ENCODE measurements around the gene ZNF652. TPM values are rescaled to one million over a fixed set of nuclear protein-coding genes. Genes with fewer than 3 reads are reported as not detected.
"Not testable (repeated sequence)": the region's sequence is repeated elsewhere in the genome, so short reads cannot be mapped to it uniquely, and the experiment has no call there.

ZNF652 gene
- total RNA-seq, 1 experiment from 2014 or later: 5.5 TPM

- H3K36me3 ChIP-seq: peaks cover 24% of the 10 kb centered on the region
- no peak for DNase-seq
Measured at GRCh38 chr17:49299996-49300395, 62.1 kb downstream of the ZNF652 start.

GRCh38 chr17:49298371-49298976 is 63.6 kb downstream of the ZNF652 start:
- no peak for DNase-seq
- Histone ChIP-seq H3K27me3 (no peaks in the 10 kb centered on the region), H3K4me3 (no peak overlapping the region), H3K36me3 (peaks cover 18% of the 10 kb centered on the region), H3K9me3 (no peaks in the 10 kb centered on the region)

More at GRCh38 chr17:49299996-49300395, 62.1 kb downstream of the ZNF652 start:
- no peaks in the 10 kb centered on the region for H3K9me3 ChIP-seq
- H3K27me3 ChIP-seq: no peaks in the 10 kb centered on the region
- H3K4me3 ChIP-seq: no peak overlapping the region

GRCh38 chr17:49297141-49297540 is 64.9 kb downstream of the ZNF652 start:
- Histone ChIP-seq H3K9me3 (no peaks in the 10 kb centered on the region), H3K36me3 (peaks cover 18% of the 10 kb centered on the region), H3K4me3 (no peak overlapping the region), H3K27me3 (no peaks in the 10 kb centered on the region)
- no peak for DNase-seq

- no peak for DNase-seq
- Histone ChIP-seq H3K9me3 (no peaks in the 10 kb centered on the region), H3K36me3 (peaks cover 25% of the 10 kb centered on the region), H3K27me3 (no peaks in the 10 kb centered on the region), H3K4me3 (no peak overlapping the region)
Measured at GRCh38 chr17:49294122-49294521, 67.9 kb downstream of the ZNF652 start.

GRCh38 chr17:49292901-49293300 is 69.1 kb downstream of the ZNF652 start:
- Histone ChIP-seq H3K9me3 (no peaks in the 10 kb centered on the region), H3K27me3 (no peaks in the 10 kb centered on the region), H3K36me3 (peaks cover 17% of the 10 kb centered on the region), H3K4me3 (no peak overlapping the region)
- DNase-seq: no peak

GRCh38 chr17:49291929-49292328 is 70.1 kb downstream of the ZNF652 start:
- Histone ChIP-seq H3K4me3 (no peak overlapping the region), H3K36me3 (peaks cover 15% of the 10 kb centered on the region), H3K9me3 (no peaks in the 10 kb centered on the region), H3K27me3 (no peaks in the 10 kb centered on the region)
- DNase-seq: no peak

- H3K9me3 ChIP-seq: no peaks in the 10 kb centered on the region
- H3K36me3 ChIP-seq: peaks cover 15% of the 10 kb centered on the region
- no peak for DNase-seq
- H3K4me3 ChIP-seq: no peak overlapping the region
- H3K27me3 ChIP-seq: no peaks in the 10 kb centered on the region
Measured at GRCh38 chr17:49290690-49291359, 71.2 kb downstream of the ZNF652 start.

GRCh38 chr17:49288388-49288787 is 73.7 kb downstream of the ZNF652 start:
- H3K4me3 ChIP-seq: no peak overlapping the region
- H3K9me3 ChIP-seq: no peaks in the 10 kb centered on the region
- DNase-seq: no peak
- no peaks in the 10 kb centered on the region for H3K27me3 ChIP-seq
- H3K36me3 ChIP-seq: peaks cover 15% of the 10 kb centered on the region

- no peak overlapping the region for H3K4me3 ChIP-seq
- H3K27me3 ChIP-seq: no peaks in the 10 kb centered on the region
- DNase-seq: no peak
- no peaks in the 10 kb centered on the region for H3K9me3 ChIP-seq
- H3K36me3 ChIP-seq: peaks cover 15% of the 10 kb centered on the region
Measured at GRCh38 chr17:49287481-49287880, 74.6 kb downstream of the ZNF652 start.

- not testable (repeated sequence) for DNase-seq, H3K27me3 ChIP-seq, H3K9me3 ChIP-seq
Measured at GRCh38 chr17:49286261-49286973, 75.6 kb downstream of the ZNF652 start.

GRCh38 chr17:49285716-49286115 is 76.3 kb downstream of the ZNF652 start:
- H3K27me3 ChIP-seq: no peaks in the 10 kb centered on the region
- no peak overlapping the region for H3K4me3 ChIP-seq
- peaks cover 6% of the 10 kb centered on the region for H3K36me3 ChIP-seq
- no peak for DNase-seq
- peaks cover 5% of the 10 kb centered on the region; the same call in 1 of the 2 replicates for H3K9me3 ChIP-seq

More at GRCh38 chr17:49286261-49286973, 75.6 kb downstream of the ZNF652 start:
- not testable (repeated sequence) for H3K4me3 ChIP-seq
- peaks cover 10% of the 10 kb centered on the region for H3K36me3 ChIP-seq

GRCh38 chr17:49280918-49281317 is 81.1 kb downstream of the ZNF652 start:
- Histone ChIP-seq H3K4me3 (no peak overlapping the region), H3K27me3 (no peaks in the 10 kb centered on the region), H3K36me3 (no peaks in the 10 kb centered on the region), H3K9me3 (peaks cover 5% of the 10 kb centered on the region; the same call in 1 of the 2 replicates)
- no peak for DNase-seq

GRCh38 chr17:49280061-49280460 is 82.0 kb downstream of the ZNF652 start:
- DNase-seq: no peak
- Histone ChIP-seq H3K9me3 (peaks cover 5% of the 10 kb centered on the region; the same call in 1 of the 2 replicates), H3K27me3 (no peaks in the 10 kb centered on the region), H3K36me3 (no peaks in the 10 kb centered on the region), H3K4me3 (no peak overlapping the region)

GRCh38 chr17:49279263-49280015 is 82.6 kb downstream of the ZNF652 start:
- H3K27me3 ChIP-seq: not testable (repeated sequence)

GRCh38 chr17:49278076-49278475 is 84.0 kb downstream of the ZNF652 start:
- no peaks in the 10 kb centered on the region for H3K36me3 ChIP-seq
- no peaks in the 10 kb centered on the region for H3K27me3 ChIP-seq
- H3K4me3 ChIP-seq: no peak overlapping the region
- peaks cover 5% of the 10 kb centered on the region; the same call in 1 of the 2 replicates for H3K9me3 ChIP-seq
- DNase-seq: no peak

More at GRCh38 chr17:49279263-49280015, 82.6 kb downstream of the ZNF652 start:
- not testable (repeated sequence) for DNase-seq, H3K36me3 ChIP-seq, H3K4me3 ChIP-seq, H3K9me3 ChIP-seq

GRCh38 chr17:49277638-49278037 is 84.4 kb downstream of the ZNF652 start:
- Histone ChIP-seq H3K27me3 (no peaks in the 10 kb centered on the region), H3K36me3 (no peaks in the 10 kb centered on the region), H3K9me3 (peaks cover 5% of the 10 kb centered on the region; the same call in 1 of the 2 replicates), H3K4me3 (no peak overlapping the region)
- DNase-seq: no peak

- H3K9me3 ChIP-seq, H3K27me3 ChIP-seq, H3K36me3 ChIP-seq, H3K4me3 ChIP-seq, DNase-seq: not testable (repeated sequence)
Measured at GRCh38 chr17:49275981-49276380, 86.1 kb downstream of the ZNF652 start.

Measured in MG63 (cell line).